ENCODE results near the gene SCAMP2.

- TF ChIP-seq, protein P1, sequence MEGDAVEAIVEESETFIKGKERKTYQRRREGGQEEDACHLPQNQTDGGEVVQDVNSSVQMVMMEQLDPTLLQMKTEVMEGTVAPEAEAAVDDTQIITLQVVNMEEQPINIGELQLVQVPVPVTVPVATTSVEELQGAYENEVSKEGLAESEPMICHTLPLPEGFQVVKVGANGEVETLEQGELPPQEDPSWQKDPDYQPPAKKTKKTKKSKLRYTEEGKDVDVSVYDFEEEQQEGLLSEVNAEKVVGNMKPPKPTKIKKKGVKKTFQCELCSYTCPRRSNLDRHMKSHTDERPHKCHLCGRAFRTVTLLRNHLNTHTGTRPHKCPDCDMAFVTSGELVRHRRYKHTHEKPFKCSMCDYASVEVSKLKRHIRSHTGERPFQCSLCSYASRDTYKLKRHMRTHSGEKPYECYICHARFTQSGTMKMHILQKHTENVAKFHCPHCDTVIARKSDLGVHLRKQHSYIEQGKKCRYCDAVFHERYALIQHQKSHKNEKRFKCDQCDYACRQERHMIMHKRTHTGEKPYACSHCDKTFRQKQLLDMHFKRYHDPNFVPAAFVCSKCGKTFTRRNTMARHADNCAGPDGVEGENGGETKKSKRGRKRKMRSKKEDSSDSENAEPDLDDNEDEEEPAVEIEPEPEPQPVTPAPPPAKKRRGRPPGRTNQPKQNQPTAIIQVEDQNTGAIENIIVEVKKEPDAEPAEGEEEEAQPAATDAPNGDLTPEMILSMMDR (IDR thresholded peaks at IDR 0.05) = no peak
- peak in 1 of 2 donors; percentile 93 for TF ChIP-seq POLR2A (IDR thresholded peaks at IDR 0.05)
- TF ChIP-seq POLR2AphosphoS5 (IDR thresholded peaks at IDR 0.05; ENCODE audit: insufficient read depth in 1 of 2, low read depth in 1 of 2) = peak; percentile 82 to 84
Measured at GRCh38 chr15:74906450-74907162, 33.4 kb upstream of the SCAMP2 start, which contains the start of gene FAM219B.
